H1 (cell line): ENCODE measurements around the gene TBX18. TPM values are rescaled to one million over a fixed set of nuclear protein-coding genes. Genes with fewer than 3 reads are reported as not detected.

Experiments
- ASH2L ChIP-seq: fragments of 200-600, 300-600 bp; sonication (generic); IDR thresholded peaks from one replicate; pipeline ENCODE4 v1.7.1; 2017; ENCODE audit warnings: low read length
- FOSL1 ChIP-seq: IDR thresholded peaks from 2 replicates; pipeline ENCODE4 v1.6.1; 2011; ENCODE audit warnings: mild to moderate bottlenecking, low read depth, low read length, moderate library complexity; ENCODE audit not compliant: insufficient read depth
- HDAC2 ChIP-seq, 2 experiments: fragments of 300-600 bp in 1 of 2; sonication (generic) in 1 of 2; IDR thresholded peaks; 2 replicates each; pipeline ENCODE4 v1.6.1; 2011 to 2012; ENCODE audit warnings: low read depth in 2 of 2, low read length in 2 of 2, mild to moderate bottlenecking in 2 of 2, moderate library complexity in 2 of 2, borderline replicate concordance in 1 of 2, inconsistent platforms in 1 of 2
- RAD21 ChIP-seq, 2 experiments: IDR thresholded peaks in 1 of 2; conservative IDR thresholded peaks in 1 of 2; 2 replicates each; pipeline ENCODE4 v1.6.1; 2011; ENCODE audit warnings: low read depth in 2 of 2, low read length in 2 of 2, improper control_type of control experiment in 1 of 2, inconsistent platforms in 1 of 2, mild to moderate bottlenecking in 1 of 2, moderate library complexity in 1 of 2
- SIX5 ChIP-seq: IDR thresholded peaks from 2 replicates; pipeline ENCODE4 v1.6.1; 2011; ENCODE audit warnings: mild to moderate bottlenecking, low read depth, low read length
- SP2 ChIP-seq: IDR thresholded peaks from 2 replicates; pipeline ENCODE4 v1.6.1; 2012; ENCODE audit warnings: mild to moderate bottlenecking, low read length, inconsistent platforms
- SUZ12 ChIP-seq: fragments of 200-600 bp; sonication (generic); IDR thresholded peaks from 2 replicates; pipeline ENCODE4 v1.6.1; 2012; ENCODE audit warnings: mild to moderate bottlenecking, inconsistent platforms, low read length, moderate library complexity, mixed read lengths
- polyA plus RNA-seq, 7 experiments: library from polyadenylated mRNA; depleted of rRNA in 3 of 7; stranded (reverse) in 5 of 7; unstranded in 2 of 7; fragments of >200 nt in 5 of 7; fragments of 200-250 nt in 2 of 7; gene quantifications; 1 replicate in 5 of 7; 2 replicates in 1 of 7; 4 replicates in 1 of 7; pipeline versions ENCODE4 v1.2.1 to v1.2.3, GENCODE V29; 2011 to 2013; ENCODE audit warnings: missing spikeins in 2 of 7, mixed read lengths in 2 of 7
- total RNA-seq: library from RNA; stranded (reverse); fragmentation: NEBNext Ultra II Directional; extraction: Animal tissue kit (Norgen Biotek cat#: 25700); gene quantifications from 2 replicates; pipeline ENCODE4 v1.2.1, GENCODE V29; 2021

Gene TBX18
- total and polyA plus RNA-seq, 2 of the 8 experiments (the other 6 are each of a cell fraction or from before 2014, with no cell fraction given): 0.02 TPM; not detected in 1

DNA sequence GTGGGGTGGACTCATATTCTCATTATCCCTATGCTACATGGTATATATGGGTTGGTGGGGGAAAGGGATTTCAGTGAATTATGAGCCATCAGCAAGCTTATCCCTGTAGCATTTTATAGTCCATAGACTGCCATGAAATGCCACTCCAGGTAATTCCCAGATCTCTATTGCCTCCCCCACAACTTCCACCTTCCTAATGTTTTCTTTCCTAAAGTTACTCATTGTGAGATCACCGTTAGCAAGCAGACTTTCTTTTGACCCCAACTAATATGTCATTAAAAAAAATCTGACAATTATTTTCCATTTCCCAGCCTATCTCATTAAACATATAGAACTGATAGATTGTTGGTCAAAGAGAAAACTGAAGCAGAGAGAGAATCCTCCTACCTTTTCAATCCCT, 40.7 kb upstream of the TBX18 start (continued):
- no peak for TF ChIP-seq SIX5
- no peak for TF ChIP-seq ASH2L
- TF ChIP-seq FOSL1: no peak
- TF ChIP-seq HDAC2 (IDR thresholded peaks at IDR 0.05; ENCODE audit: borderline replicate concordance in 1 of 2, low read depth in 2 of 2, low read length in 2 of 2): no peak
- no peak for TF ChIP-seq SUZ12
- TF ChIP-seq SP2: no peak
- no peak for TF ChIP-seq RAD21 (IDR thresholded peaks at IDR 0.05 in 1 of 2, conservative IDR thresholded peaks at IDR 0.05 in 1 of 2; ENCODE audit: low read depth in 2 of 2, low read length in 2 of 2)
